DOHH2 (cell line): ENCODE measurements around the gene COA5.

Experiments used
- H3F3A ChIP-seq: fragments of 200-600 bp; sonication (generic), shearing (Covaris generic); 2 replicates; pipeline ENCODE4 v1.6.0; 2016; ENCODE audit warnings: antibody characterized with exemption, mild to moderate bottlenecking; ENCODE audit not compliant: control insufficient read depth, insufficient read depth
- H3K27ac ChIP-seq: fragments of 200-600 bp; sonication (generic); 2 replicates; pipeline ENCODE4 v1.5.1; 2014; ENCODE audit warnings: low read depth, mild to moderate bottlenecking, low read length, moderate library complexity
- H3K27me3 ChIP-seq: fragments of 200-600 bp; sonication (generic); 2 replicates; pipeline ENCODE4 v1.6.1; 2014; ENCODE audit warnings: mild to moderate bottlenecking, low read length, mixed read lengths; ENCODE audit not compliant: control insufficient read depth
- H3K36me3 ChIP-seq: fragments of 200-600 bp; sonication (generic); 2 replicates; pipeline ENCODE4 v1.6.1; 2014; ENCODE audit warnings: mild to moderate bottlenecking, low read length, moderate library complexity, mixed read lengths; ENCODE audit not compliant: control insufficient read depth
- H3K4me1 ChIP-seq: fragments of 200-600 bp; sonication (generic); 2 replicates; pipeline ENCODE4 v1.6.1; 2014; ENCODE audit warnings: mild to moderate bottlenecking, low read length, mixed read lengths; ENCODE audit not compliant: control insufficient read depth
- H3K4me2 ChIP-seq: fragments of 200-600 bp; sonication (generic); 2 replicates; pipeline ENCODE4 v1.6.0; 2014; ENCODE audit warnings: mild to moderate bottlenecking, low read length, moderate library complexity
- H3K4me3 ChIP-seq: fragments of 200-600 bp; sonication (generic); 2 replicates; pipeline ENCODE4 v1.5.1; 2014; ENCODE audit warnings: mild to moderate bottlenecking, low read length, mixed read lengths
- H3K79me2 ChIP-seq: fragments of 200-600 bp; sonication (generic); 2 replicates; pipeline ENCODE4 v1.6.1; 2014; ENCODE audit warnings: mild to moderate bottlenecking, low read length, mixed read lengths; ENCODE audit not compliant: control insufficient read depth
- H3K9me2 ChIP-seq: fragments of 200-600 bp; sonication (generic); replicated peaks from 2 replicates; pipeline ENCODE4 v1.6.1; 2014; ENCODE audit warnings: mild to moderate bottlenecking, low read length, mixed read lengths; ENCODE audit not compliant: control insufficient read depth
- H3K9me3 ChIP-seq: fragments of 200-600 bp; sonication (generic); 2 replicates; pipeline ENCODE4 v1.6.1; 2014; ENCODE audit warnings: antibody characterized with exemption, low read length, mixed read lengths; ENCODE audit not compliant: control insufficient read depth, insufficient read depth
- H4K20me1 ChIP-seq: fragments of 200-600 bp; sonication (generic); 2 replicates; pipeline ENCODE4 v1.6.0; 2014; ENCODE audit warnings: low read depth, mild to moderate bottlenecking, antibody characterized with exemption, low read length, moderate library complexity; ENCODE audit not compliant: control insufficient read depth, insufficient read depth
- EZH2phosphoT487 ChIP-seq: fragments of 200-600 bp; sonication (generic); IDR thresholded peaks from 2 replicates; pipeline ENCODE4 v1.6.1; 2017; ENCODE audit warnings: borderline replicate concordance, mild to moderate bottlenecking, antibody characterized with exemption, low read length, moderate library complexity, mixed read lengths
- TF ChIP-seq, protein P1 (sequence below): fragments of 200-600 bp; sonication (generic); IDR thresholded peaks from one replicate; pipeline ENCODE4 v1.5.1; 2014; ENCODE audit warnings: antibody characterized with exemption, mild to moderate bottlenecking, low read depth, low read length; ENCODE audit not compliant: poor library complexity, severe bottlenecking

The COA5 gene

DNA sequence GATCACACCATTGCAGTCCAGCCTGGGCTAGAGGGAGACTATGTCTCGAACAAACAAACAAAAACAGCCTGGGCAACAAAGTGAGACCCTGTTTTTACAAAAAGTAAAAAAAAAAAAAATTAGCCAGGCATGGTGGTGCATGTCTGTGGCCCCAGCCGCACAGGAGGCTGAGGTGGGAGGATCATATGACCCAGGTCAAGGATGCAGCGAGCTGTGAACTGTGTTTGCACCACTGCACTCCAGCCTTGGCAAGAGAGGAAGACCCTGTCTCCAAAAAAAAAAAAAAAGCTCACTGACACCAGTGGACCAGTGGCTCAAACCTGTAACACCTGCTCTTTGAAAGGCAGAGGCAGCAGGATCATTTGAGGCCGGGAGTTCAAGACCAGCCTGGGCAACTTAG, 40.1 kb upstream of the COA5 start:
- H3K4me1 ChIP-seq: peaks cover 11% of the 10 kb centered on the region
- H3K4me2 ChIP-seq: no peak overlapping the region
- no peaks in the 10 kb centered on the region for H4K20me1 ChIP-seq
- no peaks in the 10 kb centered on the region for H3K9me3 ChIP-seq
- H3K4me3 ChIP-seq: no peak overlapping the region
- H3K79me2 ChIP-seq: no peaks in the 10 kb centered on the region
- TF ChIP-seq, protein P1, sequence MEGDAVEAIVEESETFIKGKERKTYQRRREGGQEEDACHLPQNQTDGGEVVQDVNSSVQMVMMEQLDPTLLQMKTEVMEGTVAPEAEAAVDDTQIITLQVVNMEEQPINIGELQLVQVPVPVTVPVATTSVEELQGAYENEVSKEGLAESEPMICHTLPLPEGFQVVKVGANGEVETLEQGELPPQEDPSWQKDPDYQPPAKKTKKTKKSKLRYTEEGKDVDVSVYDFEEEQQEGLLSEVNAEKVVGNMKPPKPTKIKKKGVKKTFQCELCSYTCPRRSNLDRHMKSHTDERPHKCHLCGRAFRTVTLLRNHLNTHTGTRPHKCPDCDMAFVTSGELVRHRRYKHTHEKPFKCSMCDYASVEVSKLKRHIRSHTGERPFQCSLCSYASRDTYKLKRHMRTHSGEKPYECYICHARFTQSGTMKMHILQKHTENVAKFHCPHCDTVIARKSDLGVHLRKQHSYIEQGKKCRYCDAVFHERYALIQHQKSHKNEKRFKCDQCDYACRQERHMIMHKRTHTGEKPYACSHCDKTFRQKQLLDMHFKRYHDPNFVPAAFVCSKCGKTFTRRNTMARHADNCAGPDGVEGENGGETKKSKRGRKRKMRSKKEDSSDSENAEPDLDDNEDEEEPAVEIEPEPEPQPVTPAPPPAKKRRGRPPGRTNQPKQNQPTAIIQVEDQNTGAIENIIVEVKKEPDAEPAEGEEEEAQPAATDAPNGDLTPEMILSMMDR: no peak
- TF ChIP-seq EZH2phosphoT487: no peak
- H3K9me2 ChIP-seq: no peaks in the 10 kb centered on the region
- no peaks in the 10 kb centered on the region for H3K36me3 ChIP-seq
- H3F3A ChIP-seq: no peaks in the 10 kb centered on the region
- H3K27me3 ChIP-seq: no peaks in the 10 kb centered on the region
- H3K27ac ChIP-seq: no peak overlapping the region

DNA sequence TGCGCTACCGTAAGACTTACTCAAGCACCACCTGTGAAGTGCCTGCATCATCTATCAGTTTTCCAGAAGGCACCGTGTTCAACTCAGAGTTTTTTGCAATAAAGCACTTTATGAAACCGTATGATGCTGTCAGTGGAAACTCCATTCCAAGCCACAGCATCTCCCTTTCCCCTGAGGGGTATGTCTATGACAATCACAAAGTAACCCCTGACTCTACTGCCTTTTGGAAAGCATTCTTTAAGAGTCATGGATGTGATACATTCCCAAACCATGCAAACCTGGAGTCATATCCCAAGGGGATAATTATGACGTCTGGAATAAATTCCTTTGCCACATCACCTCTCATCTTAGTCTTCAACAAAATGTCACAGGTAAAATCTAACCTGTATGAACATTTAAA, 39.3 kb upstream of the COA5 start:
- Histone ChIP-seq H3K27ac (no peak overlapping the region), H3K36me3 (no peaks in the 10 kb centered on the region), H3K4me3 (no peak overlapping the region), H3K4me2 (no peak overlapping the region), H3F3A (no peaks in the 10 kb centered on the region), H3K27me3 (no peaks in the 10 kb centered on the region), H3K9me3 (no peaks in the 10 kb centered on the region), H3K4me1 (peaks cover 15% of the 10 kb centered on the region), H3K79me2 (no peaks in the 10 kb centered on the region), H4K20me1 (no peaks in the 10 kb centered on the region), H3K9me2 (no peaks in the 10 kb centered on the region)
- TF ChIP-seq, protein P1: no peak

DNA sequence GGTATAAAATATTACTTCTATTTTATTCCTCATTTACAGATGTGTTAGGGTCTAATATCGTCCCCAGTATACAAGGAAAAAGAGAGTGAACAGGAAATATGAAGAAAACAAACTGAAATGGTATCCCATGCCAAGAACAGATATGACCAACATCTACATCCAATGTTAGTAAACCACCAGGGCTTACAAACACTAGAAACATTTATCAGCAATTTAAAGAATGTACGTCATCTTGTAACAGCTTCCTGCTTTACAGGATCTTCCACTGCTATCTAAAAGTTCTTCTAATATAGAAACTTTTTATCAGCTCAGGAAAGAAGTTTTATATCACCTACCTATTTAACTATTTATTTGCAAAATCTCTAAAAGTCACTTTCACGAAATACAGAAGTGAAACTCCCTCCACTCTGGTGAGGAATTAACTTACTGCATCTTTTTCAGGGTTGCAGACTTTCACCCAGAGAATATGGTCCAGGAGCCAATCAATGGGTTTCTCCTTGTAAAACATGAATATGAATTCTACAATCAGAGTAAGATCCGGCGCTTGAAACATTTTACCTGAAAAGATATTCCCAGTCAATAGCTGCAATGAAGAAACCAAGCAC, 35.3 kb upstream of the COA5 start:
- H3K79me2 ChIP-seq: no peaks in the 10 kb centered on the region
- no peaks in the 10 kb centered on the region for H3F3A ChIP-seq
- no peaks in the 10 kb centered on the region for H3K9me2 ChIP-seq
- no peaks in the 10 kb centered on the region for H3K36me3 ChIP-seq
- no peak overlapping the region for H3K4me3 ChIP-seq
- H3K27ac ChIP-seq: no peak overlapping the region
- H3K9me3 ChIP-seq: no peaks in the 10 kb centered on the region
- H3K4me1 ChIP-seq: peaks cover 12% of the 10 kb centered on the region
- no peaks in the 10 kb centered on the region for H4K20me1 ChIP-seq
- no peaks in the 10 kb centered on the region for H3K27me3 ChIP-seq
- H3K4me2 ChIP-seq: no peak overlapping the region
- TF ChIP-seq, protein P1: no peak
- no peak for TF ChIP-seq EZH2phosphoT487
